Smooth muscle cell (in vitro differentiated cells): ENCODE results near the gene PTPRD. TPM values are rescaled to one million over a fixed set of nuclear protein-coding genes. Genes with fewer than 3 reads are reported as not detected.
A peak's percentile ranks its signal among the peaks of the same experiment; 100 is the strongest.

Source experiments
- DNase-seq: peaks from one replicate; lab custom pipeline; 2025; ENCODE audit not compliant: unreplicated experiment; lab: John Stamatoyannopoulos, UW
- H2AFZ ChIP-seq: fragments of 200-600 bp; sonication (generic); 2 replicates; pipeline ENCODE4 v1.6.0; 2016; ENCODE audit warnings: antibody characterized with exemption, low read depth, mild to moderate bottlenecking
- H3F3A ChIP-seq: fragments of 200-600 bp; sonication (generic); 2 replicates; pipeline ENCODE4 v1.6.0; 2017; ENCODE audit warnings: antibody characterized with exemption, low read depth
- H3K27ac ChIP-seq: fragments of 200-600 bp; sonication (generic); 2 replicates; pipeline ENCODE4 v1.5.1; 2016; ENCODE audit warnings: low read depth, mild to moderate bottlenecking
- H3K27me3 ChIP-seq: fragments of 200-600 bp; sonication (generic); 2 replicates; pipeline ENCODE4 v1.6.1; 2016; ENCODE audit warnings: low read depth, mild to moderate bottlenecking
- H3K36me3 ChIP-seq: fragments of 200-600 bp; sonication (generic); 2 replicates; pipeline ENCODE4 v1.5.1; 2016; ENCODE audit warnings: low read depth
- H3K4me1 ChIP-seq: fragments of 200-600 bp; sonication (generic); 2 replicates; pipeline ENCODE4 v1.5.1; 2016; ENCODE audit warnings: low read depth
- H3K4me2 ChIP-seq: fragments of 200-600 bp; sonication (generic); 2 replicates; pipeline ENCODE4 v1.6.0; 2016; ENCODE audit warnings: mild to moderate bottlenecking
- H3K4me3 ChIP-seq: fragments of 200-600 bp; sonication (generic); 2 replicates; pipeline ENCODE4 v1.5.1; 2016; ENCODE audit warnings: mild to moderate bottlenecking
- H3K79me2 ChIP-seq: fragments of 200-600 bp; sonication (generic); 2 replicates; pipeline ENCODE4 v1.6.0; 2016; ENCODE audit warnings: low read depth, mild to moderate bottlenecking
- H3K9ac ChIP-seq: fragments of 200-600 bp; sonication (generic); 2 replicates; pipeline ENCODE4 v1.6.0; 2016; ENCODE audit warnings: low read depth
- H3K9me3 ChIP-seq: fragments of 200-600 bp; sonication (generic); replicated peaks from 2 replicates; pipeline ENCODE4 v1.5.1; 2016; ENCODE audit warnings: low read depth
- H4K20me1 ChIP-seq: fragments of 200-600 bp; sonication (generic); 2 replicates; pipeline ENCODE4 v1.6.0; 2016; ENCODE audit warnings: low read depth
- CTCF ChIP-seq: fragments of 200-600 bp; sonication (generic); IDR thresholded peaks from 2 replicates; pipeline ENCODE4 v1.5.1; 2017; ENCODE audit warnings: borderline replicate concordance, mild to moderate bottlenecking, antibody characterized with exemption; ENCODE audit not compliant: insufficient read depth, poor library complexity, severe bottlenecking
- WGBS: methylation state at CpG from one replicate; pipeline ENCODE4 v1.1.7; 2016; ENCODE audit warnings: low lambda C conversion rate; 5-methylcytosine and 5-hydroxymethylcytosine counted together
- polyA plus RNA-seq: library from polyadenylated mRNA; unstranded; fragments of >200 nt; fragmentation: Nextera tagmentation; extraction: Ambion mirVana; gene quantifications from 2 replicates; pipeline ENCODE4 v1.2.1, GENCODE V29; 2016
- total RNA-seq: library from RNA; depleted of rRNA; stranded (reverse); fragments of >200 nt; gene quantifications from 2 replicates; pipeline ENCODE4 v1.2.3, GENCODE V29; 2014

Gene PTPRD
- total and polyA plus RNA-seq, 2 experiments from 2014 or later = 6.5 to 61.0 TPM

- H3K4me3 ChIP-seq = no peak overlapping the region
- no peak for TF ChIP-seq CTCF
- no peak overlapping the region for H3K4me2 ChIP-seq
- WGBS = 92% methylated on average over 2 of the region's 2 CpGs
- H3K27ac ChIP-seq = no peak overlapping the region
- no peak for DNase-seq
- no peaks in the 10 kb centered on the region for H3K79me2 ChIP-seq
- no peaks in the 10 kb centered on the region for H3K9me3 ChIP-seq
- H3K9ac ChIP-seq = no peak overlapping the region
- peaks cover 60% of the 10 kb centered on the region for H3K4me1 ChIP-seq
- no peaks in the 10 kb centered on the region for H3K27me3 ChIP-seq
- H3F3A ChIP-seq = peaks cover 7% of the 10 kb centered on the region
- no peak overlapping the region for H2AFZ ChIP-seq
- H4K20me1 ChIP-seq = no peaks in the 10 kb centered on the region
- H3K36me3 ChIP-seq = no peaks in the 10 kb centered on the region
Measured at GRCh38 chr9:8728910-8729309, 1883.9 kb downstream of the PTPRD start.

GRCh38 chr9:8727191-8727590 lies 1885.6 kb downstream of the PTPRD start:
- no peak overlapping the region for H3K4me3 ChIP-seq
- H3K27ac ChIP-seq = no peak overlapping the region
- H3K4me2 ChIP-seq = no peak overlapping the region
- H3K9ac ChIP-seq = no peak overlapping the region
- 44% methylated on average over 2 of the region's 2 CpGs for WGBS
- TF ChIP-seq CTCF = no peak
- H2AFZ ChIP-seq = no peak overlapping the region
- no peaks in the 10 kb centered on the region for H3K9me3 ChIP-seq
- H4K20me1 ChIP-seq = no peaks in the 10 kb centered on the region
- no peaks in the 10 kb centered on the region for H3K36me3 ChIP-seq
- H3K4me1 ChIP-seq = peaks cover 44% of the 10 kb centered on the region
- no peak for DNase-seq
- no peaks in the 10 kb centered on the region for H3K27me3 ChIP-seq
- no peaks in the 10 kb centered on the region for H3K79me2 ChIP-seq
- H3F3A ChIP-seq = peaks cover 5% of the 10 kb centered on the region

GRCh38 chr9:8726692-8727091 lies 1886.1 kb downstream of the PTPRD start:
- Histone ChIP-seq H3K4me3 (no peak overlapping the region), H3K79me2 (no peaks in the 10 kb centered on the region), H3K9me3 (no peaks in the 10 kb centered on the region), H3K27ac (no peak overlapping the region), H3K36me3 (no peaks in the 10 kb centered on the region), H3K27me3 (no peaks in the 10 kb centered on the region), H3K4me2 (no peak overlapping the region), H3K4me1 (peaks cover 39% of the 10 kb centered on the region), H3F3A (peaks cover 5% of the 10 kb centered on the region), H3K9ac (no peak overlapping the region), H2AFZ (no peak overlapping the region), H4K20me1 (no peaks in the 10 kb centered on the region)
- no peak for DNase-seq
- no peak for TF ChIP-seq CTCF
- WGBS = 100% methylated on average over 4 of the region's 4 CpGs

GRCh38 chr9:8725635-8726034 lies 1887.2 kb downstream of the PTPRD start:
- no peak overlapping the region for H3K9ac ChIP-seq
- peak overlapping the region; percentile 44 for H3K27ac ChIP-seq
- no peaks in the 10 kb centered on the region for H3K27me3 ChIP-seq
- H3F3A ChIP-seq = peaks cover 5% of the 10 kb centered on the region
- no peaks in the 10 kb centered on the region for H3K79me2 ChIP-seq
- no peak for TF ChIP-seq CTCF
- no peaks in the 10 kb centered on the region for H3K9me3 ChIP-seq
- H3K4me1 ChIP-seq = peaks cover 30% of the 10 kb centered on the region
- no peaks in the 10 kb centered on the region for H3K36me3 ChIP-seq
- H2AFZ ChIP-seq = no peak overlapping the region
- H4K20me1 ChIP-seq = no peaks in the 10 kb centered on the region
- 0% methylated on average over 1 of the region's 1 CpG for WGBS
- no peak overlapping the region for H3K4me3 ChIP-seq
- no peak for DNase-seq
- peak overlapping the region; percentile 45 for H3K4me2 ChIP-seq
